PC-9 (cell line): Measurements from ENCODE around the gene CMTM4.

Experiments used
- EZH2 ChIP-seq: fragments of 200-600 bp; sonication (generic); IDR thresholded peaks from 2 replicates; pipeline ENCODE4 v1.8.0; 2017; ENCODE audit warnings: antibody characterized with exemption, low read depth
- TF ChIP-seq, protein P1 (sequence below): fragments of 200-600 bp; sonication (generic); conservative IDR thresholded peaks from 2 replicates; pipeline ENCODE4 v1.6.1; 2017; ENCODE audit warnings: mixed run types, antibody characterized with exemption, mild to moderate bottlenecking, moderate library complexity

DNA sequence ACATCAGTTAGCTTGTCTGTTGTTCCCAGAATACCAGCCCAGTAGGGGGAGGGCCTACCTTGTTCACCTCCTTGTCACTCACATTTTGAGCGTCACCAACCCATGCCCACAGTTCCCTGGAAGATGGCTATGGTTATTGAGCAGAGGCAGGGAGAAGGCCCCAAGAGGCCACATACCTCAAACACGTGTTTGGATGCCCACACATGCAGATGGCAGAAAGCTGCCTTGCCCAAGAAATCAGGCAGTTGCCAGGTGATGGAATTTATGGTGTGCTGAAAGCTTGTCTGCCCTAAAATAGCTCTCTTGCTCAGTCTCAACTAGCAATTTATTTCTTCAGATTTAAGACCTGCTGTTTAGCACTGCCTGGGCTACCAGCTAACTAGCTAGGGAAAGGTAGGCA lies 16.5 kb upstream of the CMTM4 start:
- TF ChIP-seq, protein P1, sequence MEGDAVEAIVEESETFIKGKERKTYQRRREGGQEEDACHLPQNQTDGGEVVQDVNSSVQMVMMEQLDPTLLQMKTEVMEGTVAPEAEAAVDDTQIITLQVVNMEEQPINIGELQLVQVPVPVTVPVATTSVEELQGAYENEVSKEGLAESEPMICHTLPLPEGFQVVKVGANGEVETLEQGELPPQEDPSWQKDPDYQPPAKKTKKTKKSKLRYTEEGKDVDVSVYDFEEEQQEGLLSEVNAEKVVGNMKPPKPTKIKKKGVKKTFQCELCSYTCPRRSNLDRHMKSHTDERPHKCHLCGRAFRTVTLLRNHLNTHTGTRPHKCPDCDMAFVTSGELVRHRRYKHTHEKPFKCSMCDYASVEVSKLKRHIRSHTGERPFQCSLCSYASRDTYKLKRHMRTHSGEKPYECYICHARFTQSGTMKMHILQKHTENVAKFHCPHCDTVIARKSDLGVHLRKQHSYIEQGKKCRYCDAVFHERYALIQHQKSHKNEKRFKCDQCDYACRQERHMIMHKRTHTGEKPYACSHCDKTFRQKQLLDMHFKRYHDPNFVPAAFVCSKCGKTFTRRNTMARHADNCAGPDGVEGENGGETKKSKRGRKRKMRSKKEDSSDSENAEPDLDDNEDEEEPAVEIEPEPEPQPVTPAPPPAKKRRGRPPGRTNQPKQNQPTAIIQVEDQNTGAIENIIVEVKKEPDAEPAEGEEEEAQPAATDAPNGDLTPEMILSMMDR, result no peak
- TF ChIP-seq EZH2, result no peak
